Breast epithelium (tissue), 4 donors: ENCODE results near the gene UGT3A1. TPM values are rescaled to one million over a fixed set of nuclear protein-coding genes. Genes with fewer than 3 reads are reported as not detected.

Experiments used
- DNase-seq, 2 donors: peaks; one replicate each; pipeline ENCODE4 v3.0.0-alpha.2; 2019; ENCODE audit warnings: low spot score in 2 of 2
- H3K27ac ChIP-seq, 2 donors: fragments of 200-600 bp; sonication (generic) in 1 of 2; one replicate each; pipeline ENCODE4 v1.5.1; 2016 to 2019; ENCODE audit warnings: mild to moderate bottlenecking in 1 of 2
- H3K27me3 ChIP-seq, 2 donors: fragments of 200-600 bp; sonication (generic) in 1 of 2; one replicate each; pipeline versions ENCODE4 v1.5.1 to v1.6.0; 2017 to 2019; ENCODE audit warnings: control low read depth in 1 of 2, mild to moderate bottlenecking in 1 of 2
- H3K36me3 ChIP-seq: fragments of 200-600 bp; one replicate; pipeline ENCODE4 v1.5.1; 2019
- H3K4me1 ChIP-seq, 2 donors: fragments of 200-600 bp; sonication (generic); one replicate each; pipeline ENCODE4 v1.5.1; 2016 to 2019; ENCODE audit warnings: control low read depth in 1 of 2
- H3K4me3 ChIP-seq, 3 donors: fragments of 200-600 bp; sonication (generic); 1 replicate in 2 of 3; 2 replicates in 1 of 3; pipeline ENCODE4 v1.5.1; 2016 to 2019; ENCODE audit warnings: mild to moderate bottlenecking in 3 of 3, moderate library complexity in 2 of 3
- H3K9me3 ChIP-seq, 2 donors: fragments of 200-600 bp; sonication (generic) in 1 of 2; one replicate each; pipeline ENCODE4 v1.5.1; 2016 to 2019; ENCODE audit warnings: control low read depth in 1 of 2
- CTCF ChIP-seq, 3 donors: fragments of 450-650 bp; IDR thresholded peaks; one replicate each; pipeline ENCODE4 v1.5.1; 2016 to 2017; ENCODE audit warnings: antibody characterized with exemption in 3 of 3, mild to moderate bottlenecking in 3 of 3, moderate library complexity in 3 of 3
- POLR2A ChIP-seq: fragments of 450-650 bp; IDR thresholded peaks from one replicate; pipeline ENCODE4 v1.6.1; 2016; ENCODE audit warnings: antibody characterized with exemption, mild to moderate bottlenecking, moderate library complexity
- POLR2AphosphoS5 ChIP-seq, 3 donors: sonication (generic); formaldehyde crosslinking; IDR thresholded peaks; one replicate each; pipeline ENCODE4 v1.6.1; 2017; ENCODE audit warnings: antibody characterized with exemption in 3 of 3
- intact Hi-C: fragments of 100-400 bp; cut with DNase I; formaldehyde crosslinking; loops from one replicate; pipeline ENCODE4 v1.15.1; 2023; ENCODE audit warnings: low total_unique reads
- total RNA-seq, 3 donors: library from RNA; depleted of rRNA; stranded (reverse); fragments of >200 nt; gene quantifications; one replicate each; pipeline ENCODE4 v1.1.0, GENCODE V29; 2016

UGT3A1 gene
- total RNA-seq, 3 donors from 2014 or later = not detected

GRCh38 chr5:35920890-35921289, 70.3 kb downstream of the UGT3A1 start:
- TF ChIP-seq POLR2A (no peak), POLR2AphosphoS5 (IDR thresholded peaks at IDR 0.05) (no peak), CTCF (IDR thresholded peaks at IDR 0.05) (no peak)
- Histone ChIP-seq H3K4me3 (no peak overlapping the region), H3K4me1 (no peaks in the 10 kb centered on the region), H3K9me3 (peaks cover 0 to 5% of the 10 kb centered on the region in 2 donors), H3K36me3 (no peaks in the 10 kb centered on the region), H3K27me3 (peaks cover 0 to 26% of the 10 kb centered on the region in 2 donors), H3K27ac (no peak overlapping the region)
- intact Hi-C loops = loop anchor here (5.0 to 10.0 kb wide), 2 partner anchors 146 to 1014 kb away; no protein-coding TSS in a partner anchor
- DNase-seq = no peak

GRCh38 chr5:35919191-35919590, 72.0 kb downstream of the UGT3A1 start:
- Histone ChIP-seq H3K36me3 (no peaks in the 10 kb centered on the region), H3K4me1 (no peaks in the 10 kb centered on the region), H3K27ac (no peak overlapping the region), H3K9me3 (peaks cover 0 to 5% of the 10 kb centered on the region in 2 donors), H3K27me3 (peaks cover 0 to 18% of the 10 kb centered on the region in 2 donors), H3K4me3 (no peak overlapping the region)
- intact Hi-C loops = no loop called here
- TF ChIP-seq CTCF (IDR thresholded peaks at IDR 0.05) (no peak), POLR2A (no peak)
- DNase-seq = no peak

DNA sequence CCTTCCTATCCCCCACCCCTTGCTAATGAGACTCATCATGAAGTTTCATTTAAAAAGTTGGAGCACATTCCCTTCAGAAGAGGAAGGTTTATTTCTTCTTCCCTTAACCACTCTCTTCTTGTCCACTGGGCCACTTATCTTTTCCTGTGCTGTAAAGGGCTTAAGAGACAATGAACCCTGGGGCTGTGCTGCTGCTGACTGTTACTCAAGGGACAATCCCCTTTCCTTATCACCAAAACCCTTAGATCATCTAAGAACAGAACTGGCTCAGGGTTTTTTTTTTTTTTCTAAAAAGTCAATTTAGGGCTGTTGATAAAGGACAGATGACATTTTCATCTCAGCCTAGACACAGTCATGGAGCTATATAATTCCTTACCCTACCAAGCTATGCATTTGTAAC, 82.4 kb downstream of the UGT3A1 start:
- no peak overlapping the region for H3K4me3 ChIP-seq
- H3K27ac ChIP-seq = no peak overlapping the region
- no peak for DNase-seq
- intact Hi-C loops = no loop called here
- no peaks in the 10 kb centered on the region for H3K4me1 ChIP-seq
- H3K27me3 ChIP-seq = no peaks in the 10 kb centered on the region
- no peak for TF ChIP-seq POLR2AphosphoS5 (IDR thresholded peaks at IDR 0.05)
- TF ChIP-seq CTCF (IDR thresholded peaks at IDR 0.05) = no peak
- TF ChIP-seq POLR2A = no peak
- no peaks in the 10 kb centered on the region for H3K9me3 ChIP-seq
- no peaks in the 10 kb centered on the region for H3K36me3 ChIP-seq

GRCh38 chr5:35908228-35908627, 83.0 kb downstream of the UGT3A1 start:
- Histone ChIP-seq H3K27ac (no peak overlapping the region), H3K27me3 (no peaks in the 10 kb centered on the region), H3K36me3 (no peaks in the 10 kb centered on the region), H3K4me1 (no peaks in the 10 kb centered on the region), H3K4me3 (no peak overlapping the region), H3K9me3 (no peaks in the 10 kb centered on the region)
- intact Hi-C loops = no loop called here
- TF ChIP-seq POLR2AphosphoS5 (IDR thresholded peaks at IDR 0.05) = no peak
- TF ChIP-seq CTCF (IDR thresholded peaks at IDR 0.05) = no peak
- TF ChIP-seq POLR2A = no peak
- DNase-seq = no peak

DNA sequence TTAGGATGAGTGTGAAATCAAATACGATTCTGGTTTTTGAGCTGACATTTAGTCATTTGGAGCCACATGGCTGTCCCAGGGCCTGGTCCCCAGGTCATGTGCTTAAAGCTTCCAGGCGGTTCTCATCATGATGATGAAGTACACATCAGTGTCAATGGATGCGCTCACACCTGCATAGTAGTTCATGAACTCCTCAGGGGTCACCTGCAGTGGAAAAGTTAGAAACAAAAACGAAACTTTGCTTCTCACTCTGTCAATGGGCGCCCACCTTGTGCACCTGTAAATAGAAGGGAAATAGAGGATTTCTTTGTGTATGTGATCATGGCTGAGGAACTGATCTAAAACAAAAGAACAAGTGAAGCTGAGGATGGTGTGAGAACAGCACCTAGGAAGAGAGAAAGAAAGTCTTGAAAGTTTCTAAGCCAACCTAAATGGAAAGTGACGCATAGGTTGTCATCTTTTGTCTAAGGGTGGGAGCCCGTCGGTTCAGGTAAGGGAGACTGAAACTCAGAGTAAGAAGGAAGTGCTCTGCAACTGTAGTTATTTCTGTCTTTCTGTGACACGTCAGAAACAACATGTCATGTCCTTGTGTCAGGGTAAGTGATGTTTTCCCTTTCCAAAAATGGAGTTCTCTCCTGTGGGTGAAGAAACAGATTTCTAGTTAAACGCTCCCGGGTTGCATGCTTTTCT, 86.6 kb downstream of the UGT3A1 start:
- Histone ChIP-seq H3K4me3 (no peak overlapping the region), H3K4me1 (no peaks in the 10 kb centered on the region), H3K27ac (no peak overlapping the region), H3K27me3 (no peaks in the 10 kb centered on the region), H3K9me3 (no peaks in the 10 kb centered on the region), H3K36me3 (no peaks in the 10 kb centered on the region)
- DNase-seq = no peak
- no peak for TF ChIP-seq CTCF (IDR thresholded peaks at IDR 0.05)
- no peak for TF ChIP-seq POLR2A
- no peak for TF ChIP-seq POLR2AphosphoS5 (IDR thresholded peaks at IDR 0.05)
- intact Hi-C loops = no loop called here
